ENCODE measurements around the gene IDI2.
"Not testable (repeated sequence)": the region's sequence is repeated elsewhere in the genome, so short reads cannot be mapped to it uniquely, and the experiment has no call there.

IDI2 gene

GRCh38 chr10:1047937-1048336, 22.3 kb upstream of the IDI2 start:
- DNase-seq (ENCODE audit: low read depth): no peak

GRCh38 chr10:1045415-1045814, 19.8 kb upstream of the IDI2 start:
- no peak for DNase-seq (ENCODE audit: low read depth)

- DNase-seq (ENCODE audit: low read depth): no peak
Measured at GRCh38 chr10:1044964-1045363, 19.3 kb upstream of the IDI2 start.

- no peak for DNase-seq (ENCODE audit: low read depth)
Measured at GRCh38 chr10:1044146-1044545, 18.5 kb upstream of the IDI2 start.

GRCh38 chr10:1043532-1043995, 17.9 kb upstream of the IDI2 start:
- no peak for DNase-seq (ENCODE audit: low read depth)

- DNase-seq (ENCODE audit: low read depth): no peak
Measured at GRCh38 chr10:1041514-1041913, 15.9 kb upstream of the IDI2 start.

- no peak for DNase-seq (ENCODE audit: low read depth)
Measured at GRCh38 chr10:1040133-1040532, 14.5 kb upstream of the IDI2 start.

GRCh38 chr10:1038769-1039168, 13.1 kb upstream of the IDI2 start:
- DNase-seq (ENCODE audit: low read depth): not testable (repeated sequence)

- DNase-seq (ENCODE audit: low read depth): no peak
Measured at GRCh38 chr10:1037098-1037497, 11.4 kb upstream of the IDI2 start.

GRCh38 chr10:1036341-1036791, 10.7 kb upstream of the IDI2 start:
- DNase-seq (ENCODE audit: low read depth): peak; percentile 19

GRCh38 chr10:1035201-1035600, 9.5 kb upstream of the IDI2 start:
- no peak for DNase-seq (ENCODE audit: low read depth)

GRCh38 chr10:1034758-1035157, 9.1 kb upstream of the IDI2 start:
- DNase-seq (ENCODE audit: low read depth): no peak

- no peak for DNase-seq (ENCODE audit: low read depth)
Measured at GRCh38 chr10:1033601-1034000, 7.9 kb upstream of the IDI2 start.

- DNase-seq (ENCODE audit: low read depth): no peak
Measured at GRCh38 chr10:1029838-1030237, 4.2 kb upstream of the IDI2 start.

- no peak for DNase-seq (ENCODE audit: low read depth)
Measured at GRCh38 chr10:1026578-1026977, 919 bp upstream of the IDI2 start.

GRCh38 chr10:1024103-1024502, 1.6 kb downstream of the IDI2 start:
- no peak for DNase-seq (ENCODE audit: low read depth)

GRCh38 chr10:1022413-1022812, 3.2 kb downstream of the IDI2 start:
- no peak for DNase-seq (ENCODE audit: low read depth)

GRCh38 chr10:1020958-1021357, 4.7 kb downstream of the IDI2 start:
- DNase-seq (ENCODE audit: low read depth): no peak

- no peak for DNase-seq (ENCODE audit: low read depth)
Measured at GRCh38 chr10:1020460-1020859, 5.2 kb downstream of the IDI2 start.

- DNase-seq (ENCODE audit: low read depth): no peak
Measured at GRCh38 chr10:1019362-1019761, 6.3 kb downstream of the IDI2 start.

GRCh38 chr10:1015688-1016087, 10.0 kb downstream of the IDI2 start:
- no peak for DNase-seq (ENCODE audit: low read depth)

GRCh38 chr10:1011696-1012095, 14.0 kb downstream of the IDI2 start:
- no peak for DNase-seq (ENCODE audit: low read depth)

GRCh38 chr10:1010703-1011102, 15.0 kb downstream of the IDI2 start:
- DNase-seq (ENCODE audit: low read depth): no peak

GRCh38 chr10:1009947-1010346, 15.7 kb downstream of the IDI2 start:
- DNase-seq (ENCODE audit: low read depth): not testable (repeated sequence)

GRCh38 chr10:1009071-1009494, 16.6 kb downstream of the IDI2 start:
- DNase-seq (ENCODE audit: low read depth): no peak

Measured in stimulated activated CD4-positive, alpha-beta T cell treated with anti-CD3 and anti-CD28 coated beads, Interleukin-2, amount 100 ng/mL, for 4 hours (primary cell).